Esophagus (tissue), 2 donors: ENCODE data around the gene LST1. TPM values are rescaled to one million over a fixed set of nuclear protein-coding genes. Genes with fewer than 3 reads are reported as not detected.
A peak's percentile ranks its signal among the peaks of the same experiment; 100 is the strongest.

Experiments
- H3K27ac ChIP-seq, 2 donors: one replicate each; pipeline ENCODE4 v1.5.1; 2013; ENCODE audit warnings: low read depth in 2 of 2, mild to moderate bottlenecking in 2 of 2, inconsistent platforms in 1 of 2, low read length in 1 of 2, moderate library complexity in 1 of 2
- H3K27me3 ChIP-seq, 2 donors: one replicate each; pipeline ENCODE4 v1.6.1; 2013; ENCODE audit warnings: low read length in 2 of 2, control low read depth in 1 of 2, mild to moderate bottlenecking in 1 of 2; ENCODE audit not compliant: insufficient read depth in 2 of 2, control insufficient read depth in 1 of 2
- H3K36me3 ChIP-seq, 2 donors: one replicate each; pipeline ENCODE4 v1.6.1; 2013; ENCODE audit warnings: low read length in 1 of 2; ENCODE audit not compliant: control insufficient read depth in 2 of 2, insufficient read depth in 2 of 2
- H3K4me1 ChIP-seq, 2 donors: one replicate each; pipeline ENCODE4 v1.6.1; 2013; ENCODE audit warnings: low read length in 1 of 2; ENCODE audit not compliant: control insufficient read depth in 2 of 2, insufficient read depth in 2 of 2
- H3K4me3 ChIP-seq, 2 donors: one replicate each; pipeline ENCODE4 v1.5.1; 2013; ENCODE audit warnings: low read length in 2 of 2, mild to moderate bottlenecking in 2 of 2, low read depth in 1 of 2, moderate library complexity in 1 of 2
- H3K9me3 ChIP-seq, 2 donors: one replicate each; pipeline ENCODE4 v1.6.1; 2013; ENCODE audit warnings: mild to moderate bottlenecking in 2 of 2, low read depth in 1 of 2, low read length in 1 of 2, moderate library complexity in 1 of 2; ENCODE audit not compliant: control insufficient read depth in 2 of 2, insufficient read depth in 1 of 2
- WGBS, 2 donors: extraction: QIAGEN DNeasy Blood & Tissue Kit; methylation state at CpG; one replicate each; pipeline ENCODE4 v1.1.7; 2013; 5-methylcytosine and 5-hydroxymethylcytosine counted together
- polyA plus RNA-seq, 2 donors: library from polyadenylated mRNA; stranded (reverse); fragments of 200-250 nt; gene quantifications; one replicate each; pipeline ENCODE4 v1.2.3, GENCODE V29; 2013
- donor health status: healthy with polysubstance abuse.
- donor health status: Bipolar disorder and iron deficiency.

Gene LST1
- polyA plus RNA-seq, 2 donors: 2.8 to 6.9 TPM

GRCh38 chr6:31617010-31617409 is 30.9 kb downstream of the LST1 start:
- WGBS, 2 donors: 87 to 91% methylated on average over 2 of the region's 2 CpGs
- Histone ChIP-seq H3K4me1 (no peaks in the 10 kb centered on the region), H3K27me3 (no peaks in the 10 kb centered on the region), H3K9me3 (no peaks in the 10 kb centered on the region), H3K27ac (no peak overlapping the region), H3K36me3 (no peaks in the 10 kb centered on the region), H3K4me3 (no peak overlapping the region)

GRCh38 chr6:31619805-31620585 is 33.9 kb downstream of the LST1 start:
- WGBS, 2 donors: 0% methylated on average over 50 of the region's 50 CpGs
- Histone ChIP-seq H3K9me3 (no peaks in the 10 kb centered on the region), H3K27ac (peak overlapping the region; percentile 99 to 100), H3K36me3 (peaks cover 6 to 10% of the 10 kb centered on the region in 2 donors), H3K27me3 (no peaks in the 10 kb centered on the region), H3K4me1 (no peaks in the 10 kb centered on the region), H3K4me3 (peak overlapping the region; percentile 71 to 87)

GRCh38 chr6:31620586-31621319 is 34.7 kb downstream of the LST1 start, which contains the start of gene PRRC2A:
PRRC2A (plus strand) TSS chr6:31620715; CDS start chr6:31622790, 2,075 bp downstream.
- Histone ChIP-seq H3K27ac (peak within 1 kb of the TSS; percentile 99 to 100), H3K4me1 (no peaks in the 10 kb centered on the region), H3K4me3 (peak within 1 kb of the TSS; percentile 71 to 87), H3K9me3 (no peaks in the 10 kb centered on the region), H3K27me3 (no peaks in the 10 kb centered on the region), H3K36me3 (peaks cover 13 to 17% of the 10 kb centered on the region in 2 donors)
- 0% methylated on average over 36 to 66 of the region's 67 CpGs for WGBS, 2 donors

GRCh38 chr6:31621320-31621939 is 35.4 kb downstream of the LST1 start:
- peaks cover 16 to 20% of the 10 kb centered on the region in 2 donors for H3K36me3 ChIP-seq
- H3K4me3 ChIP-seq: peak overlapping the region; percentile 71 to 87
- H3K4me1 ChIP-seq: no peaks in the 10 kb centered on the region
- no peaks in the 10 kb centered on the region for H3K27me3 ChIP-seq
- whole genome bisulfite sequencing, 2 donors: 7 to 8% methylated on average over 15 of the region's 15 CpGs
- H3K27ac ChIP-seq: peak overlapping the region; percentile 93 to 99
- H3K9me3 ChIP-seq: no peaks in the 10 kb centered on the region

GRCh38 chr6:31621991-31622390 is 35.9 kb downstream of the LST1 start:
- Histone ChIP-seq H3K4me1 (no peaks in the 10 kb centered on the region), H3K9me3 (no peaks in the 10 kb centered on the region), H3K4me3 (peak overlapping the region in 1 of 2 donors; percentile 71), H3K36me3 (peaks cover 18 to 25% of the 10 kb centered on the region in 2 donors), H3K27me3 (no peaks in the 10 kb centered on the region), H3K27ac (peak overlapping the region; percentile 89 to 99)
- 18% methylated on average over 4 of the region's 4 CpGs for WGBS, 2 donors

- 32 to 41% methylated on average over 10 of the region's 10 CpGs for WGBS, 2 donors
- no peaks in the 10 kb centered on the region for H3K27me3 ChIP-seq
- H3K36me3 ChIP-seq: peaks cover 24 to 32% of the 10 kb centered on the region in 2 donors
- peak overlapping the region; percentile 71 to 99 for H3K27ac ChIP-seq
- peak overlapping the region in 1 of 2 donors; percentile 71 for H3K4me3 ChIP-seq
- no peaks in the 10 kb centered on the region for H3K4me1 ChIP-seq
- H3K9me3 ChIP-seq: no peaks in the 10 kb centered on the region
These were observed 36.6 kb downstream of the LST1 start for GRCh38 chr6:31622684-31623091.

- Histone ChIP-seq H3K9me3 (no peaks in the 10 kb centered on the region), H3K36me3 (peaks cover 29 to 38% of the 10 kb centered on the region in 2 donors), H3K4me1 (no peaks in the 10 kb centered on the region), H3K27me3 (no peaks in the 10 kb centered on the region), H3K27ac (no peak overlapping the region), H3K4me3 (no peak overlapping the region)
- 82 to 86% methylated on average over 10 of the region's 10 CpGs for WGBS, 2 donors
These were observed 38.0 kb downstream of the LST1 start for GRCh38 chr6:31624070-31624469.

GRCh38 chr6:31626952-31627351 is 40.9 kb downstream of the LST1 start:
- Histone ChIP-seq H3K4me3 (no peak overlapping the region), H3K27ac (no peak overlapping the region), H3K9me3 (no peaks in the 10 kb centered on the region), H3K27me3 (no peaks in the 10 kb centered on the region), H3K36me3 (peaks cover 40 to 57% of the 10 kb centered on the region in 2 donors), H3K4me1 (no peaks in the 10 kb centered on the region)
- 88 to 91% methylated on average over 10 of the region's 10 CpGs for WGBS, 2 donors

GRCh38 chr6:31627690-31628287 is 41.7 kb downstream of the LST1 start:
- peaks cover 40 to 65% of the 10 kb centered on the region in 2 donors for H3K36me3 ChIP-seq
- 96% methylated on average over 19 of the region's 19 CpGs for WGBS, 2 donors
- H3K4me1 ChIP-seq: no peaks in the 10 kb centered on the region
- H3K4me3 ChIP-seq: no peak overlapping the region
- H3K27me3 ChIP-seq: no peaks in the 10 kb centered on the region
- no peaks in the 10 kb centered on the region for H3K9me3 ChIP-seq
- no peak overlapping the region for H3K27ac ChIP-seq
